ENCODE results near the gene FAM98B. TPM values are rescaled to one million over a fixed set of nuclear protein-coding genes. Genes with fewer than 3 reads are reported as not detected.

Gene FAM98B
- total and polyA plus RNA-seq, 12 donors: 6.2 to 30.6 (median 23.2) TPM

- Histone ChIP-seq H3K36me3 (peaks cover 0 to 19% (median 0%) of the 10 kb centered on the region in 9 donors), H3K4me3 (no peak overlapping the region), H3K9me3 (no peaks in the 10 kb centered on the region), H3K4me1 (peaks cover 0 to 17% (median 0%) of the 10 kb centered on the region in 9 donors), H3K27me3 (no peaks in the 10 kb centered on the region), H3K27ac (no peak overlapping the region)
- WGBS, 2 donors: 90 to 95% methylated on average over 2 of the region's 2 CpGs
- intact Hi-C loops (cut with DNase I): loop anchor here in 1 of 10 donors (10.0 kb wide), 1 partner anchor 94 kb away; no protein-coding TSS in a partner anchor
- DNase-seq (no peak), ATAC-seq (no peak)
- TF ChIP-seq CTCF (IDR thresholded peaks at IDR 0.05): no peak
Observed at GRCh38 chr15:38461066-38461833, 7.3 kb downstream of the FAM98B start.

GRCh38 chr15:38463893-38464292 is 10.0 kb downstream of the FAM98B start:
- Histone ChIP-seq H3K36me3 (peaks cover 0 to 42% (median 0%) of the 10 kb centered on the region in 9 donors), H3K9me3 (no peaks in the 10 kb centered on the region), H3K27ac (no peak overlapping the region), H3K4me1 (peaks cover 0 to 17% (median 0%) of the 10 kb centered on the region in 9 donors), H3K4me3 (no peak overlapping the region), H3K27me3 (no peaks in the 10 kb centered on the region)
- intact Hi-C loops (cut with DNase I): loop anchor here in 1 of 10 donors (10.0 kb wide), 1 partner anchor 91 kb away; no protein-coding TSS in a partner anchor
- ATAC-seq: no peak
- TF ChIP-seq CTCF (IDR thresholded peaks at IDR 0.05): no peak
- DNase-seq: no peak
- WGBS, 2 donors: 92 to 96% methylated on average over 3 of the region's 3 CpGs

- H3K9me3 ChIP-seq: no peaks in the 10 kb centered on the region
- peaks cover 0 to 17% (median 0%) of the 10 kb centered on the region in 9 donors for H3K4me1 ChIP-seq
- no peak for ATAC-seq
- H3K27ac ChIP-seq: no peak overlapping the region
- peaks cover 0 to 48% (median 0%) of the 10 kb centered on the region in 9 donors for H3K36me3 ChIP-seq
- DNase-seq: no peak
- no peaks in the 10 kb centered on the region for H3K27me3 ChIP-seq
- 69 to 79% methylated on average over 4 of the region's 4 CpGs for WGBS, 2 donors
- TF ChIP-seq CTCF (IDR thresholded peaks at IDR 0.05): no peak
- H3K4me3 ChIP-seq: no peak overlapping the region
- intact Hi-C loops (cut with DNase I): loop anchor here in 1 of 10 donors (10.0 kb wide), 1 partner anchor 90 kb away; no protein-coding TSS in a partner anchor
Observed at GRCh38 chr15:38464675-38465074, 10.7 kb downstream of the FAM98B start.

- DNase-seq: no peak
- no peaks in the 10 kb centered on the region for H3K4me1 ChIP-seq
- WGBS, 2 donors: 86 to 88% methylated on average over 1 of the region's 1 CpG
- no peak overlapping the region for H3K27ac ChIP-seq
- H3K27me3 ChIP-seq: no peaks in the 10 kb centered on the region
- ATAC-seq: no peak
- TF ChIP-seq CTCF (IDR thresholded peaks at IDR 0.05): no peak
- no peaks in the 10 kb centered on the region for H3K9me3 ChIP-seq
- intact Hi-C loops (cut with DNase I): loop anchor here in 7 of 10 donors (5.0 to 10.0 kb wide), 6 partner anchors 94 to 226 kb away; partner anchors contain the start of gene RASGRP1 (in 1 of the 7)
- H3K4me3 ChIP-seq: no peak overlapping the region
- H3K36me3 ChIP-seq: peaks cover 0 to 92% (median 7%) of the 10 kb centered on the region in 9 donors
Observed at GRCh38 chr15:38470816-38471215, 16.9 kb downstream of the FAM98B start.
